HG02623 (cell line): Measurements from ENCODE around the gene PLPP7.

Experiments used
- ATAC-seq: cut with Tn5 transposase; IDR thresholded peaks from one replicate; pipeline ENCODE4 v1.9.1; 2021; ENCODE audit warnings: moderate library complexity; ENCODE audit not compliant: unreplicated experiment

PLPP7 gene

GRCh38 chr9:131303381-131304321 is 14.1 kb downstream of the PLPP7 start:
- ATAC-seq = no peak

DNA sequence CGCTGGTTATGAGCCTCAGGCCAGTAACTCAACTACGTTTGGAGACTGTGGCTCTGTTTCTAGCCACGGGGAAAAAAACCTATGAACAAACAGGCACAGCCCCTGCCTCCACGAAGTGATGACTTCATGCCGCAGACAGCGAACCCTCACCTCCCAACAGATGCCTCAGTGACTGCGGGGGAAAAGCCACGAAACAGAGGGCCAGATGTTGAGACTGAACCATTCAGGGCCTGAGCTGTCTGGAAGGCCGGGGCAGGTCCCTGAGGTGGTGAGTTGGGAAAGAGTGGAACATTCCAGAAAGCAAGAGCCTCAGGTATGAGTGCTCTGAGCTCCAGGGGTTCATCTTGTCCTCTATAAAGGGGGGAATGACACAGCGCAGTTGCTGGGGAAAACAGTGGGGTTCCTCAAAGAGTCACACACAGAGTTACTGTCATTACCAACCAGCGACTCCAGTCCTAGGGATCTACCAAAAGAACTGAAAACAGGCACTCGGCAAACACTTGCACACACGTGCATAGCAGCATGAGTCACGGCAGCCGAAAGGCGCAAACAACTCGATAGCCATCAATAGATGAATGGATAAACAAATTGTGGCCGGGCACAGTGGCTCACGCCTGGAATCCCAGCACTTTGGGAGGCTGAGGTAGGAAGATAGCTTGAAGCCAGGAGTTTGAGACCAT is 15.3 kb downstream of the PLPP7 start:
- ATAC-seq = no peak

DNA sequence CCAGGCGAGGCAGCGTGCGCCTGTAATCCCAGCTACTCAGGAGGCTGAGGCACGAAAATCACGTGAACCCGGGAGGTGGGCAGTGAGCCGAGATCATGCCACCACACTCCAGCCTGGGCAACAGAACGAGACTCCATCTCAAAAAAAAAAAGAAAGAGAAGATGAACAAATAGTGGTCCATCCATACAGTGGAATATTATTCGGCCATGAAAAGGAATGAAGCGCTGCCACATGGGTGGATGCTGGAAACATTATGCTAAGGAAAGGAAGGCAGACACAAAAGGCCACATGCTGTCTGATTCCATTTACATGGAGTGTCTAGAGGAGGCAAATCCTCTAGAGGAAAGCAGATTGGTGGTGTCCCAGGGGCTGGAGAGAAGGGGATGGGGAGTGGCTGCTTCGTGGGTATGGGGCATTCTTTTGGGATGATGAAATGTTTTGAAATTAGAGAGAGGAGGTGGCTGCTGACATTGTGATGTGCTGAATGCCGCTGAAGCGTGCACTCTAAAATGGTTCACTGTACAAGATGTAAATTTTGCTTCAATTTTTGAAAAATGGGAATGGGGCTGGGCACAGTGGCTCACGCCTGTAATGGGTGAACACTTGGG is 17.0 kb downstream of the PLPP7 start:
- ATAC-seq = no peak

DNA sequence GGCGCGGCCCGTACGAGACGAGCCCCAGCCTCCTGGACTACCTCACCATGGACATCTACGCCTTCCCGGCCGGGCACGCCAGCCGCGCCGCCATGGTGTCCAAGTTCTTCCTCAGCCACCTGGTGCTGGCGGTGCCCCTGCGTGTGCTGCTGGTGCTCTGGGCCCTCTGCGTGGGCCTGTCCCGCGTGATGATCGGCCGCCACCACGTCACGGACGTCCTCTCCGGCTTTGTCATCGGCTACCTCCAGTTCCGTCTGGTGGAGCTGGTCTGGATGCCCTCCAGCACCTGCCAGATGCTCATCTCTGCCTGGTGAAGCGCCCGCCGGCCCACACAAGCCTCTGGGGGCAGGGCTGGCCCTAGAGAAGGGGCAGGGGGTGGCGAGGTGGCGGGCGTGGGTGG is 18.5 kb downstream of the PLPP7 start:
- no peak for ATAC-seq

GRCh38 chr9:131308452-131308851 is 18.9 kb downstream of the PLPP7 start:
- no peak for ATAC-seq

GRCh38 chr9:131308906-131309529 is 19.5 kb downstream of the PLPP7 start:
- no peak for ATAC-seq

- ATAC-seq = no peak
Observed at GRCh38 chr9:131309530-131310276, 20.2 kb downstream of the PLPP7 start.

DNA sequence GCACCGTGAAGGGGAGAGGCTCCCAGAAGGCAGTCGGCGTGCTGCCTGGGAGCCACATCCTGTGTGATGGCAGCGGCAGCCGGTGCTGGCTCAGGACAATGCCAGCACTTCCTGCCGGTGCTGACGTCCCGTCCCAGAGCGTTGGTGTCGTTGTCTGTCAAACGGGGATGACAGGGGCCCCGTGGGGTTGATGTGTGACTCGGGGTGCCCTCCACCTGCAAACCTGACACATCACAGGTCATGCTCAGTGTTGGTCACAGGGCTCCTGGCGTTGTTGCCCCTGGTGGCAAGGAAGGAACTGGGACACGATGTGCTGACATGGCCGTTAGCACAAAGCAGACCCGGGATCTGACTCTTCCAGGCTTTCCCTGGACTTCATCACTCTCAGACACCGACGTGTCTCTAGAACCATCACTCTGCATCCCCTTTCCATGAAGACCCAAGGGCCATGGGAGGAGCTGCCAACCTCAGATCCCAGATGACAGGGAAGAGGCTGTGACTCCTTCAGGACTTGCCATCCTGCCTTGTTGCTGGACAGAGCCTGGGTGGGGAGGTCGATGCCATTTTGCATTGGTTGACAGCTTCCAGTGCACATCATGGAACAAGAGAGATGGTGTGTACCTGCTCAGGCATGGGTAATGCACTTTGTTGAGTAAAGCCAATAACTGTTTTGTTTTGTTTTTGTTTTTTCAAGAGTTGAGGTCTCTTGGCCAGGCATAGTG is 21.5 kb downstream of the PLPP7 start:
- ATAC-seq = no peak

DNA sequence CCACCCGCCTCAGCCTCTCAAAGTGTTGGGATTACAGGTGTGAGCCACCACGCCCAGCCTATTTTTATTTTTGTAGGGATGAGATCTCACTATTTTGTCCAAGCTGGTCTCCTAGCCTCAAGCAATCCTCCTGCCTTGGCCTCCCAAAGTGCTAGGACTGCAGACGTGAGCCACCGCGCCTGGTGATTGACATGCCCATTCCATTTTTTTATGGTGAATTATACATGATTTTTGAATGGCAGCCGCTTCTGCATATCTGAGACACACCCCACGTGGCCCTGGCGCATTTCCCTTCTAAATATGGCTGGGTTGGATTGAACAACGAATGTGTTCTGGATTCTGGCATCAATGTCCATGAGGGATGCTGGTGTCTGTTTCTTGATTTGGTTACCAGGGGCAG is 22.7 kb downstream of the PLPP7 start:
- no peak for ATAC-seq

DNA sequence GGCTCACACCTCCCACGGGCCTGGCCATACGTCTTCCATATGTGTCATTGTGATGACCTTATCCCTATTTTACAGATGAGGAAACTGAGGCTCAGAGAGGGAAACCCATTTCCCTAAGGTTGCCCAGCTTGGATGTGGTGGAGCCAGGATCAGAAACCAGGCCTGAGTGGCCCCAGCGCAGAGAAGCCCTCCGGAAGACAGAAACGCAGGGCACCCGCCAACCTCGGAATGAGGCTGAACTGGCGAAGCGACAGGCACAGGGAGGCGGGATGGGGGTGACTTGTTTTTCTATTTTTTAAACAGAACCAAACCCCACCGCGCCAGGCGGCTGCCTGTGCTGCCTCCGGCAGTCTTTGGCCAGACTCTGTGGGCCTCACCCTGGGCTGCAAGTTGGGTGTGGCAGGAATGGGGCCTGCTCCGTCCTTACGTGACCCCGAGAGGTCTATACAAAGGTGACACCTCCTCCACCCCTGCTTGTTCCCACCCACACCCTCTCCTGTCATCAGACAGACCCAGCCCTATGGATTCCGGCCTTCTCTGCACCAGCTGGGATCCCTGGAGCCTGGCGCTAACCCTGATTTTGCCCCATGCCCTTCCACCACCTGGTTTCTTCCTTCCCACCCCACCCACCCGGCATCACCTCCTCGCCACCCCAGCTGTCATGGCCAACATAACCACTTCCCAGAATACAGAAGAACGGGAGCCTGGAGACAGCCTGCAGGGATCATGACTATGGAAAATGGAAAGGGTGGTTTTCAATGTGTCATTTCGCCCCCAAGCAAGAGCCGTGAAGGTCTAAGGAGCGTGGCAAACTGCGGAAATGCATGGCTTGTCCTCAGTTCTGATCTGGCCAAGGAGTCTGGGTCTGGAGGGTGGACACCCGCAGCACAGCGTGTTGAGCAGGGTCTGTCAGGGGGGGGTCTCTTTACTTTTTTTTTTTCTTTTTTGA is 23.6 kb downstream of the PLPP7 start:
- no peak for ATAC-seq

GRCh38 chr9:131318231-131319085 is 28.9 kb downstream of the PLPP7 start:
- no peak for ATAC-seq

GRCh38 chr9:131319486-131319885 is 30.0 kb downstream of the PLPP7 start:
- no peak for ATAC-seq

- no peak for ATAC-seq
Observed at GRCh38 chr9:131320031-131320685, 30.6 kb downstream of the PLPP7 start.

DNA sequence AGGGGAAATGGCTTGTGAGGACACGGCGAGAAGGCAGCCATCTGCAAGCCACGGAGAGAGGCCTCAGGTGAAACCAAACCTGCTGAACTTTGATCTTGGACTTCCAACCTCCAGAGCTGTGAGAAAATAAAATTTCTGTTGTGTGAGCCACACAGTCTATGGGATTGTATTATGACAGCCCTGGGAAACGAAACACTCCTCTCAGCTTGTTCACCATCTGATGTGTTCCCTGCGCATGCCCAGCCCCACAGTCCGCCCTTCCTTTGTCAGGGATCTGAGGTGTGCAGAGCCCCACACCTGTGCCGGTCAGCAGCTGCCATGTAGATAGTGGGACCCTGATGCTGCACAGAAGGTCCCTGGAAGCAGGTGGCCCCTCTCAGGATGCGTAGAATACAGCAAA is 34.1 kb downstream of the PLPP7 start:
- no peak for ATAC-seq

DNA sequence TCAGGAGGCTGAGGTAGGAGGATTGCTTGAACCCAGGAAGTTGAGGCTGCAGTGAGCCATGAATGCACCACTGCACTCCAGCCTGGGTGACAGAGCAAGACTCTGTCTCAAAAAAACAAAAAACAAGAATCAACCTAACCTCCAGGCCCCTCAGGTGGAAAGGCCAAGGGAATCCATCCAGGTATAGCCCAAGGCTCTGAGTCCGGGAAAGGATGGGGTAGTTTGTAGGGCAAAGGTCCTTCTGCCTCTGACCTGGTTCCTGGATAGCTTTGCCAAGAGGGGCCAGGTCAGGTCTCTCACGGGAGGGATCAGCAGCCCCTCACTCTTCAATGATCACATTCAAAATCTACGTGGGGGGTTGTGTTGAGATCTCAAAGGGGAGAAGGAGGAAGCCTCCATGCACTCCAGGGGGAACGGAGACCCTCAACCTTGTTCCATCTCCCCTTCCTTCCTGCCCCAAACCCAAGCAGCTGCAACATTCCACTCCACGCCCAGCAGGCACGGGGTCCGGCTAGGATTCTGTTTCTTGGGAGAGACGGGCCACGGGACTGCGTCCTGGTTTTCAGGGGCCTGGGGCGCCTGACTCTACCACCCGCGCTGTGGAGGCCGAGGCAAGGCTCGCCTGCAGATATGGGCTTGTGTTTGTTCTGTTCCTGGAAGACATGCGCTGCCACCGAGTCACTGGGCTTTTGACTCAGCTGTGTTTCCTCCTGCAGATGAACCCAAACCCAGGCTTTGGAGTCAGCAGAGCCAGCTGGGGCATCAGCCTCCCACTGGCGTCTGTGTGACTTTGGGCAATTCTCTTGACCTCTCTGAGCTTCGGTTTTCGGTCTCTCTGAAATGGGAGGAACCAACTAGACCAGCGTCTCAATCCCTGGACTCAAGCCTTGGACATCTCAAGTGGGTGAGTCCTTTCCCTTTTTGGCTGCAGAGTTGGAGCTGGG is 35.5 kb downstream of the PLPP7 start:
- ATAC-seq = no peak

DNA sequence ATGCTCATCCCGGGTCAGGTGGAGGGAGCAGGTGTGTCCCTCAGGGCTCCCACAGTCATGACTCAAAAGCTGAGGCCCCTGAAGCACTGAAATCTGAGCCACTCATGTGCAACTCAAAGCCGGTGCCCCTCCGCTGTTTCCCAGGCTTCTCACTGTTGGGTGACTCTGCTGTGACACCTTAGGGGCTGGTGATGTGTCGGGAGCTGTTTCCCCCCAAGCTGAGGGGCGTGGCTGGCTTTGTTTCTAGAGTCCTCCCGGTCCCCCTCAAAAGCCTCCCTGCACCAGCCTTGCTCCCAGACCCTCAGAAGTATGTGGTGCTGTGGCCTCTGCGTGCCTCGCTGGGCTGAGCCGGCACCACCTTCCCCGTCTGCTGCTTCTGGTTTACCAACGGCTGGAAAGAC is 39.7 kb downstream of the PLPP7 start:
- no peak for ATAC-seq
